ENCODE results near the gene CRKL.

The CRKL gene

GRCh38 chr22:20978419-20978818 is 61.2 kb downstream of the CRKL start:
- DNase-seq (ENCODE audit: low read depth) = no peak
- no peak overlapping the region for H3K4me3 ChIP-seq (ENCODE audit: low read depth, low read length)
- TF ChIP-seq CTCF (conservative IDR thresholded peaks at IDR 0.05; ENCODE audit: low read depth, low read length) = no peak

DNA sequence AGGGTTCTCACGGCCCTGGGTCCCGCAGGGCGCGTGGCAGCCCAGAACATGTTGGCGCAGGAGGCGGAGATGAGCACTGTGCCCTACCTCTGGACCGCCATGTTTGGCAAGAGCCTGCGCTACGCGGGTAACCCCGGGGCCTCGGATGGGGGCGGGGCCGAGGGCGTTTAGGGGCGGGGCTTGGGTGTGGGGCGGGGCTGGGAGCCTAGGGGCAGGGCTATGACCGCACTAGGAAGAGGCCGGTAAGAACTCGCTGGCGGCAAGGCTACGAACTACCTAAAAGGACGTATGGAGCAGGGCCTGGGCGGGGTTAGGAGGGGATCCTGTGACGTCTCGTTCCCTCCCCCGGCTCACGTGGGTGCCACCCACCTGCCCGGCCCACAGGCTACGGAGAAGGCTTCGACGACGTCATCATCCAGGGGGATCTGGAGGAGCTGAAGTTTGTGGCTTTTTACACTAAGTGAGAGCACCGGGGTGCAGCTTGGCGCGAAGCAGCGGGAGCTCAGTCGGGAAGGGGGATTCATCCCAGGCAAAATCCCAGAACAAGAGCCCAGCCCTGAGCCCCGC is 62.1 kb downstream of the CRKL start:
- peak overlapping the region; percentile 40 for H3K4me3 ChIP-seq (ENCODE audit: low read depth, low read length)
- peak; percentile 90 for DNase-seq (ENCODE audit: low read depth)
- TF ChIP-seq CTCF (conservative IDR thresholded peaks at IDR 0.05; ENCODE audit: low read depth, low read length) = no peak

DNA sequence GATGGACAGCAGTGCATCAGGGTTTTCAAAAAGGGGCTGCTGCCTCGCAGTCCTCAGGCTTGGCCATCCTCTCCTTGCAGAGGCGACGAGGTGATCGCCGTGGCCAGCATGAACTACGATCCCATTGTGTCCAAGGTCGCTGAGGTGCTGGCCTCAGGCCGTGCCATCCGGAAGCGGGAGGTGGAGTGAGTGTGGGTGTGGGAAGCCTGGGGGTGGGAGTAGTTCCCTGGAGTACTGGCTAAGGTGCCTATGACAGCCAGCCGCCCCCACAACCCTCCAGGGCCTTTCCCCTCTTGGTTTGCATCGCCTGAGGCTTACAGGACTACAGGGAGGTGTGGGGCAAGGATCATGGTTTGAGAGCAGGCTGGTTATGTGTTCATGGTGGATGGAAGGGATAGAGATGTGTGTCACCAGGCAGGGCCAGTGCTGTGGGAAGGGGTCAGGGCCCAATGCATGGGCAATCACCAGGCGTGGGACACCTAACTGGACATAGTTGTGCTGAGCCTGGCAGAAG is 62.8 kb downstream of the CRKL start:
- no peak for TF ChIP-seq CTCF (conservative IDR thresholded peaks at IDR 0.05; ENCODE audit: low read depth, low read length)
- DNase-seq (ENCODE audit: low read depth) = no peak
- peak overlapping the region; percentile 40 for H3K4me3 ChIP-seq (ENCODE audit: low read depth, low read length)

DNA sequence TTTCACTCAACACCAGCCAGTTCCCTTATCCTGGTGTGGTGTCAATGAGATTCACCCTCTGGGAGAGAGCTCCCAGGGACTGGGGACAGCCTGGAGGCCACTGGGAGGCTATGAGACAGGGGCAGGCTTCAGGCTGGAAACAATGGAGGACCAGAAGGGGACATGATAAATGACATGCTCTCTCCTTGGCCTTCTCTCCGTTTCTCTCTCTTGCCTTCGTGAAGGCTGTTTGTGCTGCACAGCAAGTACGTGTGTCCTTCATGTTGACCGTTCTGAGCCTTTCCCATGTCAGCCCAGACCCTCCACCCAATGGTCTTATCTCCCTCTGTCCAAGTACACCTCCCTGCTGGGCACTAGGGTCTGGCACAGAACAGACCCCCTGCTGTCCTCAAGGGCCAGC is 63.3 kb downstream of the CRKL start:
- DNase-seq (ENCODE audit: low read depth) = no peak
- H3K4me3 ChIP-seq (ENCODE audit: low read depth, low read length) = no peak overlapping the region
- no peak for TF ChIP-seq CTCF (conservative IDR thresholded peaks at IDR 0.05; ENCODE audit: low read depth, low read length)

GRCh38 chr22:20980938-20981722 is 63.9 kb downstream of the CRKL start:
- no peak for DNase-seq (ENCODE audit: low read depth)
- no peak for TF ChIP-seq CTCF (conservative IDR thresholded peaks at IDR 0.05; ENCODE audit: low read depth, low read length)
- H3K4me3 ChIP-seq (ENCODE audit: low read depth, low read length) = peak overlapping the region; percentile 89

DNA sequence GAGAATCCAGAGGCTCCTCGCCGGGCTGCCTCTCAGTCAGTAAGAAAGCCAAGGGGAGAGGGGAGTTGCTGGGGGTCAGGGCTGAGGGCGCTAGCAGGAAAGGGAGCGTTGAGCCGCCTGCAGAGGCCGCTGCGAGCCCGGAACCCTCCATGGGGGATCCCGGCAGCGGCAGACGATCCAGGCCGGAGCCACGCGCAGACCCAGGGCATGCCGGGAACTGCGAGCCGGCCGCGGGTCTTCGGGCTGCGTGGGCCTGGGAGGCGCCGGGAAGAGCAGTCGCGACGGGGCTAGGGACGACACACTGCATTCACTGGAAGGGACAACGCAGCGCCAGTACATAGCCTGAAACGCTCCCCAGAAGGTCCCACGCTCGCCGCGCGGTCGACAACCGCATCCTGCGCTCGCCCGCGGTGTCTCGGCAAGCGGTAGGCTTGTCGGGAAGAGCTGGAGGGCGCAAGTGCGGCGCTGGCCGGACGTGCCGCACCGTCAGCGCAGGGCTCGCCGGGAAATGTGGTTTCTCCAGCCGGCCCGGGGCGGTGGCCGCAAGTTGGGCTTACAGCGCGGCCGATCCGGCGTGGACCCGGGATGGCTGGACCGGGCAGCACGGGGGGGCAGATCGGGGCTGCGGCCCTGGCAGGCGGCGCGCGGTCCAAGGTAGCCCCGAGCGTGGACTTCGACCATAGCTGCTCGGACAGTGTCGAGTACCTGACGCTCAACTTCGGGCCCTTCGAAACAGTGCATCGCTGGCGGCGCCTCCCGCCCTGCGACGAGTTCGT is 64.8 kb downstream of the CRKL start, which contains the start of gene LZTR1:
LZTR1 (plus strand) TSS at position 511 of the 776 bp plus-strand sequence; CDS start at position 586, 75 bp downstream.
- peak within 1 kb of the TSS; percentile 89 for H3K4me3 ChIP-seq (ENCODE audit: low read depth, low read length)
- DNase-seq (ENCODE audit: low read depth) = peak; percentile 87
- peak; percentile 77 for TF ChIP-seq CTCF (conservative IDR thresholded peaks at IDR 0.05; ENCODE audit: low read depth, low read length)

All from choroid plexus epithelial cell (primary cell).